Stimulated activated CD8-positive, alpha-beta memory T cell treated with anti-CD3 and anti-CD28 coated beads, Interleukin-12 subunit alpha, Interleukin-12 subunit beta, amount 100 ng/mL, for 24 hours (primary cell): ENCODE measurements around the gene PGBD5.

Source experiments
- DNase-seq: peaks from one replicate; pipeline ENCODE4 v3.0.0-alpha.2; 2020; ENCODE audit errors: extremely low read depth

The PGBD5 gene

DNA sequence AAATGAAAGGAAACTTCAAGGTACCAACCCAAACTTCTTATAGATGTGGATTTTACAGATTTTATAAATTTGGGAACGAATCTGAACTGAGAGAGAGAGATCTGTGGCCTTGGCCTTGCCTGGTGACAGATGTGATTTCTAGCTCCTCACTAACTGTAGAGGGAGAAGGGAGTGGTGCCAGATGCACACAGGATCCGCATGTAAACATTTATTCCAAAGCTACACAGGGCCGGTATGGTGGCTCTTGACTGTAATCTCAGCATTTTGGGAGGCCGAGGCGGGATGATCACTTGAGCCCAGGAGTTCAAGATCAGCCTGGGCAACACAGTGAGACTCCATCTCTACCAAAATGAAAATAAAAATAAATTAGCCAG lies 77.1 kb downstream of the PGBD5 start:
- no peak for DNase-seq

DNA sequence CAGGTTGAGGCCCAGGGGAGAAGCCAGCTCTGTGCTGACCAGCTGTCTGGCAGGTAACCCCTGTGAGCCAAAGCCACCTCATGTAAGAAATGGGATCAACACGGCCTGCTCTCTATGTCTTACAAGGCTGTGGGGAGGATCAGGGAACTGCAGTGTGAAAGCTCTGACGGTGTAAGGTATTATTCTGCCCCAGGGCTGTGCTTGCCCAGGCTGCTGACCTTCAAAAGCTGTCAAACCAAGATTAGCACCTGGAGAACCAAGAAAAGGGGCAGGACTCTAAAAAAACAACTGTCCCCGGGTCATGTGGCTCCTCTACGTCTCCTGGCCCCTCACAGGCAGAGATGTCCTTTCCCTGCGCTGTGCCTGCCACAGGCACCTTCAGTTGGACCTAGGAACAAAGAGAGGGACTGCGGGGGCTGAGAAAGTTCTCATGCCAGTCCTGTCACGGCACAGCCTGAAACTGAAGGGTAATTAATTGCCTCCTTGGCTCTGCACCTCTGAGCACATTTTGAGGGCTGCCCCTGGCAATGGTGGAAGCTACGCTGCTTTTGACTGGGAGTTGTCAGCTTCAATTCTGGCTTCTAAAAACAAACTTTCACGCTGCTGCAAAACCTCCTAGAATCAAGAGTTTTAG lies 77.6 kb downstream of the PGBD5 start:
- DNase-seq = no peak

DNA sequence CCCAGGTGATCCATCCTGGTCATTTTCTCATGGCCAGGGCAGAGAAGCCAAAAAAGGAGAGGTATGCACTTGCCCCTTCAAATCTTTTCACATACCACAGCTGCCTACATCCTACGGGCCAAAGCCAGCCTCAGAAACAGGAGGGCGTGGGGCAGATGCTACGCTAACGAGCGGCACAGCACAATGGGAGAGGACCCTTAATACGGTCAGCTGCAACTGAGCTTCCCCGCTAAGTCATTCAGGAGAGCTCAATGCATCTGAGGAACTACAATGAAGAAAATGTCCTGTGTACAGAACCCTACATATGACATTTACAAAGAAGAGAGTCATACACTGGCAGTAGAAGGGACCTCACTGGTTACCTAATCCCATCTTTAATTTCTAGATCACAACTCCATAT lies 78.2 kb downstream of the PGBD5 start:
- no peak for DNase-seq

DNA sequence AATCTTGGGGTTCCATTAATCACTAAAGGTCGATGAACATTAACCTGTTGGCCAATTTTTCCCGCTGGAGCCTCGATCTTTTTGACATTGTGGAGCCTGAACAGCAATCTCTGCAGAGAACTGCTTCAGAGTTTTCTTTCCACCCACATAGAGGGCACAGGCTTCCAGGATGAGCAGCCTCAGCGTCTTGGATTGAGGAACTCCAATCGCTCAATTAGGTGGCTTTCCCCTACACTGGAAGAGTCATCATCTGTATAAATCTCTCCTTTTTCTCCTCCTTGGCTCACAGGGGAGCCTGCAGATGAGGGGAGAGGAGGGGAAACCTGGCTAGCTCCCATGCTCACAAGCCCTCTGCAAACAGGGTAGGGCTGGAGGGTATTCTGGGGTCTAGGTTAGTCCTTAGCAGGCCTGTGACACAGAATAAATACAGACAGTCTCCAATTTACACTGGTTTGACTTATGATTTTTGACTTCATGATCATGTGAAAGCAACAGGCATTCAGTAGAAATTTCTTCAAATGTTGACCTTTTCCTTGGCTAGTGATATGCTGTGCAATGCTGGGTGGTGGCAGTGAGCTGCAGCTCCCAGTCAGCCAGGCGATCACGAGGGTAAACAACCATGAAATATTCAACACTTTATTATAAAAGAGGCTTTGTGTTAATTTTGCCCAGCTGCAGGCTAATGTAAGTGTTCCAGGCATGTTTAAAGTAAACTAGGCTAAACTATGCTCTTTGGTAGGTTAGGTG lies 80.8 kb downstream of the PGBD5 start:
- no peak for DNase-seq

DNA sequence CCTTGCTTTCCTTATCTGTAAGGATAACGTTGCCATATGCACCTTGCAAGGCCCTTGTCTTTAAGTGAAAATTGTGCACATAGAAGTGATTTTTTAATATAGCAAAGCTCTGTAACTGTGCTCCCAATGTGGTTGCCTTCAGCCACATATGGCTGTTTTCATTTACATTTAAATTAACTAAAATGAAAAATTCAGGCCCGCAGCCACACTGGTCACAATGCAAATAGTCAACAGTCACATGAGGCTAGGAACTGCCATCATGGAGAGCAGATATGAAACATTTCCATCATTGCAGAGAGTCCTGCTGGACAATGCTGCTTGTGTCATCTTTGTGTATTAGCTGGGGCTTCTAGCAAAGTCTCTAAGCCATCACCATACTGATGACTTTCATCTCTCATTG lies 83.4 kb downstream of the PGBD5 start:
- no peak for DNase-seq

DNA sequence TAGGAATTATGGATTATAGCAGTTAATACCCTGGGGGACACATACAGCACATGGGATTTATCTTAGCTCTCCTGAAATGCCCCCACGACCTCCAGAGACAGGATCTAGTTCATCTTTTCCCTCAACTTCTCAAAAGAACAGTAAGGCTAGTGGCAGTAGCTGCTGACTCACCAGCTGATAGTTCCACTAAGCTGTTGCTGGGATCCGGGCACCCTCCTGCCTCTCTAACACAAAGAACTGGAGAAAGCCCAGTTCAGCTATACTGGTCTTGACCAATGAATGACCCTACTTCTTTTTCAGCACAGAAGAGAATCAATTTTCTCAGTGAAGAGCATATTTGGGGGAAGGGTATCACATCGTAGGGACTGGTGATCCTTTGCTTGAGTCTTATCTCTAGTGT lies 84.1 kb downstream of the PGBD5 start:
- DNase-seq = no peak

DNA sequence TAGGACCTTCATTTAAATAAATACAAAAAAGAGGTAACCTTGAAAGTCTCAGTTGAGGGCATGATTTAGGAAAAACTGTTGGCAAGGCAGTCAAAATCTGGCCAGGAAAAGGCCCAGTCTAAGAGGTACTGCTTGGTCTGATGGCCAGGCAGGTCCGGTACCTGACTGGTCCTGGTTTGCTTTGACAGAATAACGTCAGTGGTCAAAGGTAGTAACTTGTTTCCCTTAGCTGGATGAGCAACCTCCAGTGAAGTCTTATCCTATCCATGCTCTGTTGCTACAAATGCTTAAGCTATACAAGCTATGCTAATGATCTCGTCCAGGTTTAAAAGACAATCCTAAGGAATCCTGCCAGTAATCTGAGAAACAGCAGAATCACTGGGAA lies 85.0 kb downstream of the PGBD5 start:
- DNase-seq = no peak

DNA sequence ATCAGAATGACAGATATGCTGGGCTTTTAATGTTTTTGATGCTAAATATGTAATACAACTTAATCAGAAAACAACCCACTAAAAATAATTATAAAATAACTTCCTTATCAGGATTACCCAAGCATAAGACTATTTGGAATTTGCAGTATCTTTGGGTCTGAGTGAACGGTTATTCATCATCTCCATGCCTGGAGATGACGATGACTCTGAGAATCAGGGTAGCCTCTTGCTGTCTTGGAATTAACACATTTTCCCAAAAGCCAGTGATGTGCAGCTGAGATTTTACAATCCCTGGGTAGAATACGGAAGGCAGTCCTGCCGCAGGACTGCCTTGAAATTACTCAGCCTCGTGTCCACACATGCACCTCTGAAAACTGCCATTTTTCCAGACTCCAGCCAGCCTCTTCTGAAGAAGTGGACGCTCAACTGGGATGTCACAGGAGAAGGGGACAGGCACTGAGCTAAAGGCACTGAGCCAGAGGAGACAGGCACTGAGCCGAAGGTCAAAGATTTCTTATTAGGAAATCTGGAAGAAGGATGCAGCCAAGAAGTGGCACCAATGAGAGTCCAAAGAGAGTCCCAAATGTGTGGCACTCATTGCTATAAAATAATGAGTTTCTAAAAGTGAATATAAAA lies 85.5 kb downstream of the PGBD5 start:
- no peak for DNase-seq

DNA sequence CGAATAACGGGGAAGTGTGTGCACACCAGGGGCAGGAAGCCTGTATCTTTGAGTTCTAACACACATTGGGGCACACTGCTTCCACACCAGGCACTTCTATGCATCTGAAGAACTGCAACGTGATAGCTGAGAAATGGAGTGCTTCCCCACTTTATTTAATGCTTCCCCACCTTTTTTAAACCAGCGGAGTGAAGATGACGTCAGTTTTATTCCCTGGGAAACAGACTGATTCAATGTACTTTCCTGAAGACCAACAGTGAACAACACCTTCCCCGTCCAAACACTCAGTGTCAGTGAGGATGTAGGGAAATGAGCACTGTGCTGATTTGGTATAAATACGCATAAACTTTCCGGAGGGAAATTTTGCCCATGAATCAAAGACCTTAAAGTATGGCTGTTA lies 87.1 kb downstream of the PGBD5 start:
- DNase-seq = no peak

DNA sequence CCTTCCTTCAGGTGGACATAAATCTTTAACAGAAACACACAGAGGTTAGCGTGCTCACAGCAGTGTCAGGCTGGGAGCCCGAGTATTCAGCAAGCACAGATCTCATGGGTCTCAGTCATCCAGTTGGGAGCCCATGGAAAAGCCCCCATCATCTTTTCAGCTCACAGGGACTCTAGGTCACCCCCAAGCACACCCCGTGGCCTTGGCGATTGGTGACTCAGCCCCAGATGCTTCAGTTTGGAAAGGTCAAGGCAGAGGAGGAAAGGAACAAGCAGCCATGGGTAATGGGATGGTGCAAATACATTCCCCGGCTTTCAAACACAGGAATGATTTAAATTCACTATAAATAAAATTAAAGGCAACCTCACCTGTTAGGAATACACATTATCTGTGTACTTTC lies 88.9 kb downstream of the PGBD5 start:
- DNase-seq = no peak

DNA sequence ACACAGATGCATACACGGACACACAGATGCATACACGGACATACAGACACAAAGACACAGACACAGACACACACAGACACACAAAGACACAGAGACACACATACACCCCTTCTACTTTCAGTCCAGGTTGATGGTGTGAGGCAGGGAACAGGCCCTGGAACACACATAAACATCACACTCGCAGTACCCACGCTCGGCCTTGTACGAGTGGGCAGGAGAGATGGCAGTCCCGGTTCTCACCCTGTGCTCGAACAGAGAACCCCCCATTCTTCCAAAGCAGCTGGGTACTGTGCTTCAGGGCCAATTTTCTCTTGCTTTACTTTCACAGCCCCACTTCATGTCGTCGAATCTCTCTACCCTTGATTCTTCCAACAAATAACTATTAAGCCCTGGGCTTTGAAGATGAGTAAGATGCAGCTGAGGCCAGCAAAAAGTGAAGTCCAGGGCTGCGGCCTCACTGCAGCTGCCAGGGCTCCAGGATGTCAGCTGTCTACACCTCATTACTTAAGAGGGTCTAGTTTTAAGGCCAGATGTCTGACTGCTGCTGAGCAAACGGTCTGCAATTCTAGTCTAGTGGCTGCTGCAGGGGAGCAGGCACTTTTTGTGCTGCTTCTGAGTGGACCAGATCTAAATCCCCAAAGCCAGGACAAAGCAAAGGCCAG lies 90.1 kb downstream of the PGBD5 start:
- no peak for DNase-seq

DNA sequence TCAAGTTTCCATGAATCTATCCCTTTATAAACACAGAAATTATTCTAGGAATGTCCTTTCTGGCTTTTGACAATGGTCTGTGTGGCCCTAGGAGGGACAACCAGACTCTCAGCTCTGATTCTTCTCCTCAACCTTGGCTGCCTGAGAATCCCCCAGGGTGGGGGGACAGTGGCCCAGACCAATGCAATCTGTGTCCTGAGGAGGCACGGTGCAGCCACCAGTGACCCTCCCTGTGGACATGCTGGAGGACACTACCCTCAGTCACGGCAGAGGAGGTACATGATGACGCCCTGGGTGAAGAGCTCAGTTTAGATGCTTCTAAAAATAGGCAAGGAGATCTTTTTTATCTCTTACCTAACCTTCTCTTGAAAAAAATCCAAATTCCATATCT lies 91.7 kb downstream of the PGBD5 start:
- no peak for DNase-seq

DNA sequence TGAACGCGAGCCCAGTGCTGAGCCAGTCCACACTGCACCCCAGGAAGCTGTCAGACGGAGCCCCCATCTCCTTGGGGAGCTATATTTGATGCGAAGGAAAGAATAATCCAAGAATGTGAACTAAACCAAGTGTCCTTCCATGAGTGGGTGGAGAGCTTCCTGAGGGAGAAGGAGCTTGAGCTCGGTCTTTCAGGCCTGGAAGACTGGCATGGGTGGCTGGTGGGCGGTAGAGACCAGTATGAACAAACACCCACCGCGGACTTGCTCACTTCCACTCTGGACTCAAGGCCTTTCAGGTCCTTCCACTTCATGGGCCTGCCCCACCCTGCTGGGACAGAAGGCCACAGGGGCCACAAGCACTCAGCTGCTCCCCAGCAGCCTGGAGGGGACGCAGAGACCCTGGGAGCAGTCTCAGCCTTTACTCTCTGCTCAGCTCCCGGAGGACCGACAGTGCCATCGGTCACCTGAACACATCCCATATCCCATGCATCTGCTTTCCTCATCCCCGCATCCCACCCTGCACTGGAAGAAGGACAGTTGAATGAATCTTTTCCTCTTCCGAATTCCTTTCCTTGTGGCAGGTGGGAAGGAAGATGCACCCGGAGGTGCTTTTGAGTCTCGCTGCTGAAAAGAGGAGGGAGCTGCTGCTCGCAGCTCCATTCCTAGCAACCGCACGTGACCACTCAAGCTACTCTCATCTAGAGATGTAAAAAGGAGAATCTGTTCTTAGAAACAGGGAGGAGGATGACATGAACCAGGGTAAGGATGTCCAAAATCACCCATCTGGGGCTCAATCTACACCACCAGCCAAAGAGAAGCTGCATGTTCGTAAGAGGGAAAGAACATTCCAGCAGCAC lies 92.3 kb downstream of the PGBD5 start:
- no peak for DNase-seq

DNA sequence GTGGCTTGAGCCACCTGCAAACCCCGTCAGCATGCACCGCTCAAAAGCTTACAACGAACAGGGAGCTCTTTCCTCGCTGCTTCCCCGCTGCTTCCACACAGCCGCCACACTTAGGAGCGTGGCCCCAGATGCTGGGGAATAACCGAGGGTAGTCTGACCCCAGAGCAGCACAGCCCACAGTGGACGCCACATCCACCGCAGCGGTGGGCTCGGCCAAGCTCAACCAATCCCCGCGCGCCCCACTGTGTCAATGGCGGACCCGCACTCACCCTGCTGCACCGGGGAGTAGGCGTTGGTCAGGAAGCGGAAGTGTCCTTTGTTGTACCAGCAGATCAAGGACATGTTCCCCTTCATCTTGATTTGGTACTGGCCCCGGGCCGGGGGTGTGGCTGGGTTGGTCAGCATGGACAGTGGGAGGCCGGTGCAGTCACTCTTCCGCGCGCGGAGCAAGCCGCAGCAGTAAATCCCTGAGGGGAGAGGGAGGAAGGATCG lies 93.5 kb downstream of the PGBD5 start:
- no peak for DNase-seq

DNA sequence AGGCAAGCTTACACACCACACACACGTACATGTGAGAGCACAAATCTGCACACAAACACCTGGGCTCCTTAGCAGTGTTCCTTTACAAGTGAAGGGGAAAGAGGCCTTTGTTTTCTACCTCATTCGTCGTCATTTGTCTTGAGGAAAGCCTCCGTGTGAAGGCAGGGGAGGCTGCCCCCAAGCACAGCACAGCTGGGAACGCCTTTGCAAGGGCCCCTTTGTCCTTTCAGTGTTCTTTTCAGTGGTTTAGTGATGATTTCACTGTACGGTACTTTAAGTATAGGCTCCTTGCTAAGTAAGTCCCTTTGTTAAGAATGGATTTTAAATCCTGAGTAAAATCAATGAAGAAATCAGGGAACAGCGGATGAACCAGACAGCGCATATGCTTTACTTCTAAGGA lies 94.1 kb downstream of the PGBD5 start:
- no peak for DNase-seq

DNA sequence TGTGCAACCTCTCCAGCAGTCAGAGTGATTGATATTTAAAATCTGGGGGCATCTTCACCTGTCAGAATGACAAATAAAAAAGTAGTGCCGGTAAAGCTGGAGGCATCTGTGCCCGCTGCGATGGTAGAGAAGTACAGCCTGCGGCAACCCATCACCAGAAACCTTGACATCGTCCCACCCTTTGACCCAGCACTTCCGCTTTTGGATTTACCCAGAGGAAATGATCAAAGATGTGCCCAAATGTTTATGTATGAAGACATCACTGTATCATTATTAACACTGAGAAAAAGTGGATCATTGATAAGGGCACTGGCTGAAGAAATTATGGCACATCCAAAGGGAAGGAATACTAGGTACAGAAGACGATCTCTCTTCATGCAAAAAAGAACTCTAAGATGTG lies 96.0 kb downstream of the PGBD5 start:
- no peak for DNase-seq

DNA sequence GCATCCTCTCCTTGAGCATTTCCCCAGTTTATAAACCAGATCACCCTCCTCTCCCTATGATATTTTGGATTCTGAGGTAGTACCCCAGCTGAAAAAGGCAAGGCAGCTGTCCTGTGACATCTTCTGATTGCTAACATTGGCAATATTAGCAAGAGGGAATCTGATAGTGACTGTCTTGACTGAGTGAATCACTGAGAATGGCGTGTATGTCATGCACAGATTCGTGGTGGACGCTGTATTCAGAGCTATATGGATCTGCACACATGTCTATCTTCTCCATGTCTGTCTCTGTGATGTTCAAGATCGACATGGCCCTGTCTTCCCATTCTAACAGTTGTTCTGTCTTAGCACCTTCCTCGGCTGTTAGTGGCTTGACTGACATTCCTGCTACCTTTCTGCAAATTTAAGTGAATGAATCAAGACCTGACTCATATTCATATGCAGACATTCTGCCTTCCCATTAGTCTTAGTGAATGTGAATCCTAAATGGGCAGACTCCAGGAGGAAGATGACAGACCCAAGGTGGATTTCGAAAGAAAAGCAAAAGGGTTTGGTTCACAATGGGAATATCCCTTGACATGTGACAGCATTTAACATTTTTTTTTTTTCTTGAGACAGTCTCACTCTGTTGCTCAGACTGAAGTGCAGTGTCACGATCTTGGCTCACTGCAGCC lies 97.7 kb downstream of the PGBD5 start:
- no peak for DNase-seq

DNA sequence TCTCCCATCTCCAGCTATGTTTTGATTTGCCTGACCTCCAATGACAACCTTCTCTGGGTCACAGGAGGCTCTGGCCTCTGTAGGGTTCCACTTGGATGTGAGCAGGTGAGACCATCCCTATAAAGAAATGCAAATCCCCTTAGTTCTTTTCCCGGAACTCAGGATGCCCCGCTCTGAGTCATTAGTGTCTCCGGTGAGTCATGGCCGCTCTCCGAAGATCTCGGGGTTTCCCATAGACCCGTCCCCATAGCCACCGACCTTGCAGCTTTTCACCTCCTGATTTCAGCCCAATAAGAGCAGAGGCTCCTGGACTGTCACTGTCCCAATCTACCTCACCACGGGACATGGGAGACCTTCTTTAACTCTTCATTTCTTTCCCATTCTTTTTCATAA lies 98.2 kb downstream of the PGBD5 start:
- no peak for DNase-seq

DNA sequence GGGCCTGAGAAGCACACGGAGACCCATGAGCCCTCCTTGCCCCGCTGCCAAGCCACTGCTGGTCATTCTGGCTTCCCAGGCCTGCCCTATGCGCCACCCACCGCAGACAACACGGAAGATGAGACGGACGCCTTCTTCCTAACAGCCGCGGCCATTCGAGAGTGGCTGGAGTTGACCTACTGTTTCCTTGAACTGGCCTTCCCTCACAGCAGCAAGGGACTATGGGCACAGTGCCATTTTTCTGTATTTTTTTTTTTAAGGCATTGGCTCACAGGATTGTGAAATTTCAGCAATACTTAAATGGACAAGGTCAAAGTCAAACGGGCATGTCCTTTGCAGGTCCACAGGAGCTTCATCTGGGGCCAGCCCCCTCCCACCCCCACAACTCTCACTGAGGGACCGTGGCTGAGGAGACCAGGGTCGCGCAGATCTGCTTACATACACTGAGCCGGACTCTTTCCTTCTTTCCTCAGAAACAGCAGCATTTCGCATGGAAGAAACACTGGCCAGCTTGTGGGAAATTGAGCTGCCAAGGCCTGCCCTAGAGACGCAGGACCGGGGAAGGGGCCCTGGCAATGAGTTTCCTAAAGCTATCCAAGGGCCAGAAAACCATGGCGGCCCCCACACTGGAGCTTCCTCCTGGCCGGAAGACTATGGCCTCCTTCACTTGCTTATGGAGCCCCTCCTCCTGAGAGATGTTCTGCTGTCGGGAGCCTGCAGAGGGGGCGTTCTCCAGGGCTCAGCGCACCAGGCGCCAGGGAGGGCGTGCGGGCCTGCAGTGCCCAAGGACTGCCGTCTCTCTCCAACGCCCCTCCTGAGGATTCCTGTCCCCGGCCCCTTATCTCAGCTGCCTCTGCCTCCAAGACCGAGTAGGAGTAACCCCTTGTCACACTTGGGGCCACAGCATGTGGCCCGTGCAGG lies 98.9 kb downstream of the PGBD5 start:
- no peak for DNase-seq

DNA sequence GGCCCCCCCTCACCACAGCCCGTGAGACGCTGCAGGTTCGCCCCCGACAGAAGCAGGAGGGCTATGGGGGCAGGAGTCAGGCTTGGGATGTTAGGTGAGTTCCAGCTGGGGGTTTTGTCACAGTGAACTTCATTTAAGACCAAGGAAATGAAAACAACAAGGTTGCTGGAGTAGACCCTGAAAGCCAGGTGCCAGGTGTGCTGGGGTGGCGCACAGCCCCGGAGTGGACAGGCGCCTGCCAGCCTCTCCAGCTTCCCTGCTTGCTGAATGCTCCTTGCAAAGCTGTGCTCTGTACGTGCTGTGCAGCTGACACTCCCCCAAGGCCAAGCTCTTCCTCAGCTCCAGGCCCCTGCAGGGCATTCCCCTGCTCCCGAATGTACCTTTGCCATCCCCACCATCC lies 102.4 kb downstream of the PGBD5 start:
- DNase-seq = no peak
